Effector memory CD8-positive, alpha-beta T cell (primary cell): ENCODE measurements around the gene FAM110C.
A peak's percentile ranks its signal among the peaks of the same experiment; 100 is the strongest.

Experiments
- ATAC-seq: fragments of 150-1000 bp; cut with Tn5 transposase; replicated peaks from 2 replicates; pipeline ENCODE4 v1.10.0; 2021; ENCODE audit warnings: mild to moderate bottlenecking, moderate library complexity
- DNase-seq, 3 experiments: peaks; one replicate each; pipeline ENCODE4 v3.0.0; 2021
- H3K27ac Mint-ChIP-seq, 2 donors: one replicate each; pipeline ENCODE4 v1.8.0; 2022; ENCODE audit warnings: mild to moderate bottlenecking in 2 of 2, mixed read lengths in 2 of 2, moderate library complexity in 2 of 2
- H3K27me3 Mint-ChIP-seq, 2 donors: one replicate each; pipeline ENCODE4 v1.8.0; 2022; ENCODE audit warnings: mixed read lengths in 2 of 2
- H3K36me3 Mint-ChIP-seq: one replicate; pipeline ENCODE4 v1.8.0; 2022; ENCODE audit warnings: mild to moderate bottlenecking, moderate library complexity, mixed read lengths; ENCODE audit not compliant: insufficient read depth
- H3K4me1 Mint-ChIP-seq, 2 donors: one replicate each; pipeline ENCODE4 v1.8.0; 2022; ENCODE audit warnings: low read depth in 2 of 2, mixed read lengths in 2 of 2
- H3K4me3 Mint-ChIP-seq, 2 donors: one replicate each; pipeline ENCODE4 v1.8.0; 2022; ENCODE audit warnings: mild to moderate bottlenecking in 2 of 2, mixed read lengths in 2 of 2, moderate library complexity in 2 of 2
- H3K9me3 Mint-ChIP-seq, 2 donors: one replicate each; pipeline ENCODE4 v1.8.0; 2022; ENCODE audit warnings: mixed read lengths in 2 of 2

The FAM110C gene

GRCh38 chr2:11248-11941 lies 34.9 kb downstream of the FAM110C start:
- ATAC-seq = peak; percentile 79

GRCh38 chr2:10222-10875 lies 36.0 kb downstream of the FAM110C start:
- Mint-ChIP-seq H3K36me3 (peaks cover 16% of the 10 kb centered on the region), H3K27me3 (peaks cover 5 to 14% of the 10 kb centered on the region in 2 donors), H3K4me3 (no peak overlapping the region), H3K9me3 (no peaks in the 10 kb centered on the region), H3K27ac (no peak overlapping the region), H3K4me1 (peaks cover 0 to 4% of the 10 kb centered on the region in 2 donors)
- DNase-seq (no peak), ATAC-seq (no peak)

More at GRCh38 chr2:11248-11941, 34.9 kb downstream of the FAM110C start:
- DNase-seq = peak; percentile 55 to 60 (median 57)
- peaks cover 16% of the 10 kb centered on the region for H3K36me3 Mint-ChIP-seq
- no peak overlapping the region for H3K4me3 Mint-ChIP-seq
- no peak overlapping the region for H3K27ac Mint-ChIP-seq
- H3K4me1 Mint-ChIP-seq = peaks cover 0 to 4% of the 10 kb centered on the region in 2 donors
- H3K27me3 Mint-ChIP-seq = peaks cover 16 to 23% of the 10 kb centered on the region in 2 donors
- H3K9me3 Mint-ChIP-seq = no peaks in the 10 kb centered on the region
